H1 (cell line): Measurements from ENCODE around the gene P2RX1. TPM values are rescaled to one million over a fixed set of nuclear protein-coding genes. Genes with fewer than 3 reads are reported as not detected.

Experiments
- RAD21 ChIP-seq, 2 experiments: IDR thresholded peaks in 1 of 2; conservative IDR thresholded peaks in 1 of 2; 2 replicates each; pipeline ENCODE4 v1.6.1; 2011; ENCODE audit warnings: low read depth in 2 of 2, low read length in 2 of 2, improper control_type of control experiment in 1 of 2, inconsistent platforms in 1 of 2, mild to moderate bottlenecking in 1 of 2, moderate library complexity in 1 of 2
- polyA plus RNA-seq, 7 experiments: library from polyadenylated mRNA; depleted of rRNA in 3 of 7; stranded (reverse) in 5 of 7; unstranded in 2 of 7; fragments of >200 nt in 5 of 7; fragments of 200-250 nt in 2 of 7; gene quantifications; 1 replicate in 5 of 7; 2 replicates in 1 of 7; 4 replicates in 1 of 7; pipeline versions ENCODE4 v1.2.1 to v1.2.3, GENCODE V29; 2011 to 2013; ENCODE audit warnings: missing spikeins in 2 of 7, mixed read lengths in 2 of 7
- total RNA-seq: library from RNA; stranded (reverse); fragmentation: NEBNext Ultra II Directional; extraction: Animal tissue kit (Norgen Biotek cat#: 25700); gene quantifications from 2 replicates; pipeline ENCODE4 v1.2.1, GENCODE V29; 2021

The P2RX1 gene
- total and polyA plus RNA-seq, 2 of the 8 experiments (the other 6 are each of a cell fraction or from before 2014, with no cell fraction given): 0.45 to 1.1 TPM

DNA sequence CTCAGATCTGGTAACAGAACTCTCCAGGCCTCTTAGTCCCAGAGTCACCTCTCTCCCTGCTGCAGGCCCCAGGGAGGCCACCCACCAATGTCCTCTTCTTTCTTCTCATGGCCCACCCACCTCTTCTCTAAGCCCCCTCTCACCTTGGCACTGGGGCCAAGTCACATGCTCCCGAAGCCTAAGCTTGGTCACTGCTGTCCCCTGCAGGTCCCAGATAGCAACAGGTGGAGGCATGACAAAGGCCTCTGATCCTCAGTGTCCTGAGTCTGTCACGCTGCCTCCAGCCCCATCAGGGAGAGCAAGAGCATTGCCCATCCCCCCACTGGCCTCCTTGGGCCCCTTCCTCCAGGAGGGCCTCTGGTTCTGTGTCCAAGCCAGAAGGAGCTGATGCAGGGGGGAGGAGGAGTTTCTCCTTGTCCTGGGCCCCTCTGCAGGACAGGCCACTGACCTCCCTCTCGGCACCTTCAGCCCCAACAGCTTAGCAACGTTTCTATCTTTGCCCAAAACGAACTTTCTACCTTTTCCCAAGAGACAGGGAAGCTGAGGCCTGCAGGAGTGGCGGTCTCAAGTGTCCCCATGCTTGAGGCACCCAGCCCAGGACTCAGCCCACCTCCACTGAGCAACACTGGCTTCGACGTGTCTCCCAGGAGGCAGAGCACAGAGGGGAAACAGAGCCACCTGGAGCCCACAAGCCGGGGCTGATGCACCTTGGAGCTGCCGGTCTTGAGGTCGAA is 8.6 kb downstream of the P2RX1 start (continued):
- peak; percentile 88 to 92 for TF ChIP-seq RAD21 (IDR thresholded peaks at IDR 0.05 in 1 of 2, conservative IDR thresholded peaks at IDR 0.05 in 1 of 2; ENCODE audit: low read depth in 2 of 2, low read length in 2 of 2)
